ENCODE measurements around the gene MYOM3.

Gene MYOM3

GRCh38 chr1:24138476-24139221 is 26.7 kb upstream of the MYOM3 start:
- no peak overlapping the region for H3K4me3 ChIP-seq (ENCODE audit: low read depth in 1 of 2, low read length in 2 of 2)
- no peak overlapping the region for H3K9ac ChIP-seq (ENCODE audit: low read depth in 1 of 2, low read length in 2 of 2)
- peaks cover 0 to 28% of the 10 kb centered on the region in 2 donors for H3K36me3 ChIP-seq (ENCODE audit: control insufficient read depth in 1 of 2, insufficient read depth in 2 of 2, low read length in 2 of 2)
- H3K27ac ChIP-seq (ENCODE audit: low read depth, low read length) = no peak overlapping the region
- H3K9me3 ChIP-seq (ENCODE audit: control insufficient read depth in 1 of 2, low read length in 2 of 2) = no peaks in the 10 kb centered on the region
- no peaks in the 10 kb centered on the region for H3K27me3 ChIP-seq (ENCODE audit: control insufficient read depth in 1 of 2, insufficient read depth in 2 of 2, low read length in 2 of 2)
- H3K4me1 ChIP-seq (ENCODE audit: control insufficient read depth in 1 of 2, insufficient read depth in 2 of 2, low read length in 2 of 2) = peaks cover 16 to 18% of the 10 kb centered on the region in 2 donors

- Histone ChIP-seq H3K4me1 (ENCODE audit: control insufficient read depth in 1 of 2, insufficient read depth in 2 of 2, low read length in 2 of 2) (peaks cover 10 to 11% of the 10 kb centered on the region in 2 donors), H3K4me3 (ENCODE audit: low read depth in 1 of 2, low read length in 2 of 2) (no peak overlapping the region), H3K27me3 (ENCODE audit: control insufficient read depth in 1 of 2, insufficient read depth in 2 of 2, low read length in 2 of 2) (no peaks in the 10 kb centered on the region), H3K9me3 (ENCODE audit: control insufficient read depth in 1 of 2, low read length in 2 of 2) (no peaks in the 10 kb centered on the region), H3K36me3 (ENCODE audit: control insufficient read depth in 1 of 2, insufficient read depth in 2 of 2, low read length in 2 of 2) (peaks cover 0 to 38% of the 10 kb centered on the region in 2 donors), H3K27ac (ENCODE audit: low read depth, low read length) (no peak overlapping the region), H3K9ac (ENCODE audit: low read depth in 1 of 2, low read length in 2 of 2) (no peak overlapping the region)
Observed at GRCh38 chr1:24136956-24137539, 25.1 kb upstream of the MYOM3 start.

- Histone ChIP-seq H3K27ac (ENCODE audit: low read depth, low read length) (no peak overlapping the region), H3K27me3 (ENCODE audit: control insufficient read depth in 1 of 2, insufficient read depth in 2 of 2, low read length in 2 of 2) (no peaks in the 10 kb centered on the region), H3K4me1 (ENCODE audit: control insufficient read depth in 1 of 2, insufficient read depth in 2 of 2, low read length in 2 of 2) (no peaks in the 10 kb centered on the region), H3K9ac (ENCODE audit: low read depth in 1 of 2, low read length in 2 of 2) (no peak overlapping the region), H3K4me3 (ENCODE audit: low read depth in 1 of 2, low read length in 2 of 2) (no peak overlapping the region), H3K36me3 (ENCODE audit: control insufficient read depth in 1 of 2, insufficient read depth in 2 of 2, low read length in 2 of 2) (peaks cover 0 to 50% of the 10 kb centered on the region in 2 donors), H3K9me3 (ENCODE audit: control insufficient read depth in 1 of 2, low read length in 2 of 2) (peaks cover 3% of the 10 kb centered on the region in 2 donors)
Observed at GRCh38 chr1:24134376-24134775, 22.4 kb upstream of the MYOM3 start.

- Histone ChIP-seq H3K9ac (ENCODE audit: low read depth in 1 of 2, low read length in 2 of 2) (no peak overlapping the region), H3K27me3 (ENCODE audit: control insufficient read depth in 1 of 2, insufficient read depth in 2 of 2, low read length in 2 of 2) (no peaks in the 10 kb centered on the region), H3K27ac (ENCODE audit: low read depth, low read length) (no peak overlapping the region), H3K36me3 (ENCODE audit: control insufficient read depth in 1 of 2, insufficient read depth in 2 of 2, low read length in 2 of 2) (peaks cover 0 to 53% of the 10 kb centered on the region in 2 donors), H3K4me3 (ENCODE audit: low read depth in 1 of 2, low read length in 2 of 2) (no peak overlapping the region), H3K9me3 (ENCODE audit: control insufficient read depth in 1 of 2, low read length in 2 of 2) (peaks cover 3% of the 10 kb centered on the region in 2 donors), H3K4me1 (ENCODE audit: control insufficient read depth in 1 of 2, insufficient read depth in 2 of 2, low read length in 2 of 2) (no peaks in the 10 kb centered on the region)
Observed at GRCh38 chr1:24133819-24134218, 21.9 kb upstream of the MYOM3 start.

- H3K27me3 ChIP-seq (ENCODE audit: control insufficient read depth in 1 of 2, insufficient read depth in 2 of 2, low read length in 2 of 2) = no peaks in the 10 kb centered on the region
- H3K9ac ChIP-seq (ENCODE audit: low read depth in 1 of 2, low read length in 2 of 2) = no peak overlapping the region
- peaks cover 3% of the 10 kb centered on the region in 2 donors for H3K9me3 ChIP-seq (ENCODE audit: control insufficient read depth in 1 of 2, low read length in 2 of 2)
- H3K4me3 ChIP-seq (ENCODE audit: low read depth in 1 of 2, low read length in 2 of 2) = no peak overlapping the region
- no peak overlapping the region for H3K27ac ChIP-seq (ENCODE audit: low read depth, low read length)
- H3K36me3 ChIP-seq (ENCODE audit: control insufficient read depth in 1 of 2, insufficient read depth in 2 of 2, low read length in 2 of 2) = peaks cover 0 to 60% of the 10 kb centered on the region in 2 donors
- H3K4me1 ChIP-seq (ENCODE audit: control insufficient read depth in 1 of 2, insufficient read depth in 2 of 2, low read length in 2 of 2) = no peaks in the 10 kb centered on the region
Observed at GRCh38 chr1:24130385-24130784, 18.4 kb upstream of the MYOM3 start.

- Histone ChIP-seq H3K27ac (ENCODE audit: low read depth, low read length) (no peak overlapping the region), H3K9ac (ENCODE audit: low read depth in 1 of 2, low read length in 2 of 2) (no peak overlapping the region), H3K36me3 (ENCODE audit: control insufficient read depth in 1 of 2, insufficient read depth in 2 of 2, low read length in 2 of 2) (peaks cover 0 to 63% of the 10 kb centered on the region in 2 donors), H3K4me1 (ENCODE audit: control insufficient read depth in 1 of 2, insufficient read depth in 2 of 2, low read length in 2 of 2) (no peaks in the 10 kb centered on the region), H3K9me3 (ENCODE audit: control insufficient read depth in 1 of 2, low read length in 2 of 2) (peaks cover 3% of the 10 kb centered on the region in 2 donors), H3K4me3 (ENCODE audit: low read depth in 1 of 2, low read length in 2 of 2) (no peak overlapping the region), H3K27me3 (ENCODE audit: control insufficient read depth in 1 of 2, insufficient read depth in 2 of 2, low read length in 2 of 2) (no peaks in the 10 kb centered on the region)
Observed at GRCh38 chr1:24127801-24128363, 15.9 kb upstream of the MYOM3 start.

GRCh38 chr1:24127134-24127800 is 15.3 kb upstream of the MYOM3 start:
- H3K9ac ChIP-seq (ENCODE audit: low read depth in 1 of 2, low read length in 2 of 2) = no peak overlapping the region
- no peak overlapping the region for H3K4me3 ChIP-seq (ENCODE audit: low read depth in 1 of 2, low read length in 2 of 2)
- peaks cover 0 to 61% of the 10 kb centered on the region in 2 donors for H3K36me3 ChIP-seq (ENCODE audit: control insufficient read depth in 1 of 2, insufficient read depth in 2 of 2, low read length in 2 of 2)
- peaks cover 3% of the 10 kb centered on the region in 2 donors for H3K9me3 ChIP-seq (ENCODE audit: control insufficient read depth in 1 of 2, low read length in 2 of 2)
- H3K27me3 ChIP-seq (ENCODE audit: control insufficient read depth in 1 of 2, insufficient read depth in 2 of 2, low read length in 2 of 2) = no peaks in the 10 kb centered on the region
- H3K4me1 ChIP-seq (ENCODE audit: control insufficient read depth in 1 of 2, insufficient read depth in 2 of 2, low read length in 2 of 2) = no peaks in the 10 kb centered on the region
- H3K27ac ChIP-seq (ENCODE audit: low read depth, low read length) = no peak overlapping the region

GRCh38 chr1:24126672-24127023 is 14.7 kb upstream of the MYOM3 start:
- Histone ChIP-seq H3K9me3 (ENCODE audit: control insufficient read depth in 1 of 2, low read length in 2 of 2) (peaks cover 3% of the 10 kb centered on the region in 2 donors), H3K4me1 (ENCODE audit: control insufficient read depth in 1 of 2, insufficient read depth in 2 of 2, low read length in 2 of 2) (no peaks in the 10 kb centered on the region), H3K9ac (ENCODE audit: low read depth in 1 of 2, low read length in 2 of 2) (no peak overlapping the region), H3K36me3 (ENCODE audit: control insufficient read depth in 1 of 2, insufficient read depth in 2 of 2, low read length in 2 of 2) (peaks cover 0 to 56% of the 10 kb centered on the region in 2 donors), H3K27me3 (ENCODE audit: control insufficient read depth in 1 of 2, insufficient read depth in 2 of 2, low read length in 2 of 2) (no peaks in the 10 kb centered on the region), H3K27ac (ENCODE audit: low read depth, low read length) (no peak overlapping the region), H3K4me3 (ENCODE audit: low read depth in 1 of 2, low read length in 2 of 2) (no peak overlapping the region)

- Histone ChIP-seq H3K9ac (ENCODE audit: low read depth in 1 of 2, low read length in 2 of 2) (no peak overlapping the region), H3K36me3 (ENCODE audit: control insufficient read depth in 1 of 2, insufficient read depth in 2 of 2, low read length in 2 of 2) (peaks cover 0 to 55% of the 10 kb centered on the region in 2 donors), H3K4me1 (ENCODE audit: control insufficient read depth in 1 of 2, insufficient read depth in 2 of 2, low read length in 2 of 2) (peaks cover 0 to 2% of the 10 kb centered on the region in 2 donors), H3K9me3 (ENCODE audit: control insufficient read depth in 1 of 2, low read length in 2 of 2) (peaks cover 3% of the 10 kb centered on the region in 2 donors), H3K27ac (ENCODE audit: low read depth, low read length) (no peak overlapping the region), H3K4me3 (ENCODE audit: low read depth in 1 of 2, low read length in 2 of 2) (no peak overlapping the region), H3K27me3 (ENCODE audit: control insufficient read depth in 1 of 2, insufficient read depth in 2 of 2, low read length in 2 of 2) (no peaks in the 10 kb centered on the region)
Observed at GRCh38 chr1:24126018-24126671, 14.2 kb upstream of the MYOM3 start.

All from duodenal mucosa (tissue), 2 donors.